ENCODE measurements around the gene ZNF385B. TPM values are rescaled to one million over a fixed set of nuclear protein-coding genes. Genes with fewer than 3 reads are reported as not detected.

Gene ZNF385B
- total and polyA plus RNA-seq, 9 donors, result 3.9 to 17.1 (median 12.5) TPM

DNA sequence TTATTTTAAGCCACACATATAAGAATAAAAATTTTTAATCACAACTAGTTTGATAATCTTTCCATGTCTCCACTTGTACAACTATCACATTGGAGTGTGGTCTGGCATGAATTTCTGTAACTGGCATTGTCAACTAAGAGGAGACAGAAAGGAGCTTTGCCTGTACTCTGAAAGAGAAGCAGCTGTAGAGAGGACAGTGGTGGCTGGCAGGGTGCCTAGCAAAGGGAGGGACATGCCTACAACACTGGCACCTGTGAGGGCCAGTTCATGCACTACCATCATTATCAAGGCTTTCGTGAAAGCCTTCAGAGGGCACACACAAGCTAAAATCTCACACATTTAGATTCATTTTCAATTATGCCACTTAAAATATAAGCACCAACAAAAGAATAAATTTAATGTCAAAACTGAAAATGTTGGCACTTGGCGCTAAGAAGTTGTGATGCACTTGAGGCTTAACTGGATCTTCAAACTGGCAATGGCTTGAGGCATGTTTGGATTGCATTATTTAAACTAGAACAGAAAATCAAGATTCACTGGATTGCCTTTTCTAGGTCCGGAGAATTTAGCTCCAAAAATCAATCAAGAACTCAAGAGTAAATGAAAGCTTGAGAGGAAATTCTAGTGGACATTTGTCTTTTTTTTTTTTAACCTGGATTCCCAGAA, 238.6 kb downstream of the ZNF385B start:
- no peak overlapping the region for H3K27ac ChIP-seq (ENCODE audit: low read length)
- no peaks in the 10 kb centered on the region for H3K27me3 ChIP-seq (ENCODE audit: control insufficient read depth, insufficient read depth, low read length)
- WGBS (ENCODE audit: insufficient coverage), result 80% methylated on average over 1 of the region's 3 CpGs
- no peak overlapping the region for H3K4me3 ChIP-seq (ENCODE audit: low read length)
- H3K36me3 ChIP-seq (ENCODE audit: control insufficient read depth, insufficient read depth, low read length), result no peaks in the 10 kb centered on the region
- H3K9me3 ChIP-seq (replicated peaks; ENCODE audit: control insufficient read depth, low read depth, low read length), result no peaks in the 10 kb centered on the region
- H3K4me1 ChIP-seq (ENCODE audit: control insufficient read depth, insufficient read depth, low read length), result no peaks in the 10 kb centered on the region
- DNase-seq, result peak; percentile 24

- no peaks in the 10 kb centered on the region for H3K9me3 ChIP-seq (replicated peaks; ENCODE audit: control insufficient read depth, low read depth, low read length)
- H3K36me3 ChIP-seq (ENCODE audit: control insufficient read depth, insufficient read depth, low read length), result no peaks in the 10 kb centered on the region
- WGBS (ENCODE audit: insufficient coverage), result no CpG with 5 or more reads among the region's 1 CpG
- H3K27me3 ChIP-seq (ENCODE audit: control insufficient read depth, insufficient read depth, low read length), result no peaks in the 10 kb centered on the region
- peak; percentile 18 for DNase-seq
- no peak overlapping the region for H3K27ac ChIP-seq (ENCODE audit: low read length)
- H3K4me3 ChIP-seq (ENCODE audit: low read length), result no peak overlapping the region
- no peaks in the 10 kb centered on the region for H3K4me1 ChIP-seq (ENCODE audit: control insufficient read depth, insufficient read depth, low read length)
Observed at GRCh38 chr2:179622112-179622511, 239.3 kb downstream of the ZNF385B start.

GRCh38 chr2:179619947-179620467, 241.4 kb downstream of the ZNF385B start:
- H3K9me3 ChIP-seq (replicated peaks; ENCODE audit: control insufficient read depth, low read depth, low read length), result no peaks in the 10 kb centered on the region
- H3K27me3 ChIP-seq (ENCODE audit: control insufficient read depth, insufficient read depth, low read length), result no peaks in the 10 kb centered on the region
- WGBS (ENCODE audit: insufficient coverage), result no CpG with 5 or more reads among the region's 1 CpG
- DNase-seq, result no peak
- H3K4me3 ChIP-seq (ENCODE audit: low read length), result no peak overlapping the region
- H3K36me3 ChIP-seq (ENCODE audit: control insufficient read depth, insufficient read depth, low read length), result no peaks in the 10 kb centered on the region
- no peaks in the 10 kb centered on the region for H3K4me1 ChIP-seq (ENCODE audit: control insufficient read depth, insufficient read depth, low read length)
- no peak overlapping the region for H3K27ac ChIP-seq (ENCODE audit: low read length)

GRCh38 chr2:179614121-179614520, 247.3 kb downstream of the ZNF385B start:
- no peak for DNase-seq
- WGBS (ENCODE audit: insufficient coverage), result no CpG with 5 or more reads among the region's 3 CpGs
- Histone ChIP-seq H3K36me3 (ENCODE audit: control insufficient read depth, insufficient read depth, low read length) (no peaks in the 10 kb centered on the region), H3K9me3 (replicated peaks; ENCODE audit: control insufficient read depth, low read depth, low read length) (no peaks in the 10 kb centered on the region), H3K27me3 (ENCODE audit: control insufficient read depth, insufficient read depth, low read length) (no peaks in the 10 kb centered on the region), H3K4me3 (ENCODE audit: low read length) (no peak overlapping the region), H3K27ac (ENCODE audit: low read length) (no peak overlapping the region), H3K4me1 (ENCODE audit: control insufficient read depth, insufficient read depth, low read length) (peaks cover 2% of the 10 kb centered on the region)

GRCh38 chr2:179613701-179614100, 247.7 kb downstream of the ZNF385B start:
- WGBS (ENCODE audit: insufficient coverage), result no CpG with 5 or more reads among the region's 4 CpGs
- H3K36me3 ChIP-seq (ENCODE audit: control insufficient read depth, insufficient read depth, low read length), result no peaks in the 10 kb centered on the region
- H3K4me1 ChIP-seq (ENCODE audit: control insufficient read depth, insufficient read depth, low read length), result peaks cover 2% of the 10 kb centered on the region
- no peaks in the 10 kb centered on the region for H3K9me3 ChIP-seq (replicated peaks; ENCODE audit: control insufficient read depth, low read depth, low read length)
- H3K27me3 ChIP-seq (ENCODE audit: control insufficient read depth, insufficient read depth, low read length), result no peaks in the 10 kb centered on the region
- no peak overlapping the region for H3K27ac ChIP-seq (ENCODE audit: low read length)
- no peak overlapping the region for H3K4me3 ChIP-seq (ENCODE audit: low read length)
- no peak for DNase-seq

DNA sequence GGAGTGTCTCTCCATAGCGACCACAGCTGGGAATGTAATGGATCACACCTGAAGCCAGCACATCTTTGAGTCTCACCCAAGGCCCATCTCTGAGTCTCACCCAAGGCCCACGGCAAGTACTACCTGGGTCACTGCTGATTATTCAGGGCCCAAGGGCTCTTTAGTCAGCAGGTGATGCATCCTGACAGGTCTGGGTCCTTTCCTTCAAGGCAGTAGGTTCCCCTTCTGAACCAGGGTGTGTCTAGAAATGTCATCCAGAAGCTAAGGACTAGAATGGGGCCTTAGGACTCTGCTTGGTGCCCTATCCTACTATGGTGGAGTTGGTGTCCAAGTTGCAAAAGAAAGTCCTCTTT, 248.1 kb downstream of the ZNF385B start:
- Histone ChIP-seq H3K9me3 (replicated peaks; ENCODE audit: control insufficient read depth, low read depth, low read length) (no peaks in the 10 kb centered on the region), H3K27ac (ENCODE audit: low read length) (no peak overlapping the region), H3K4me3 (ENCODE audit: low read length) (no peak overlapping the region), H3K36me3 (ENCODE audit: control insufficient read depth, insufficient read depth, low read length) (no peaks in the 10 kb centered on the region), H3K27me3 (ENCODE audit: control insufficient read depth, insufficient read depth, low read length) (no peaks in the 10 kb centered on the region), H3K4me1 (ENCODE audit: control insufficient read depth, insufficient read depth, low read length) (peaks cover 2% of the 10 kb centered on the region)
- no peak for DNase-seq
- 92% methylated on average over 2 of the region's 2 CpGs for WGBS (ENCODE audit: insufficient coverage)

GRCh38 chr2:179612591-179613298, 248.7 kb downstream of the ZNF385B start:
- Histone ChIP-seq H3K27ac (ENCODE audit: low read length) (no peak overlapping the region), H3K9me3 (replicated peaks; ENCODE audit: control insufficient read depth, low read depth, low read length) (no peaks in the 10 kb centered on the region), H3K4me1 (ENCODE audit: control insufficient read depth, insufficient read depth, low read length) (peaks cover 2% of the 10 kb centered on the region), H3K4me3 (ENCODE audit: low read length) (no peak overlapping the region), H3K36me3 (ENCODE audit: control insufficient read depth, insufficient read depth, low read length) (no peaks in the 10 kb centered on the region), H3K27me3 (ENCODE audit: control insufficient read depth, insufficient read depth, low read length) (no peaks in the 10 kb centered on the region)
- no peak for DNase-seq
- 98% methylated on average over 5 of the region's 7 CpGs for WGBS (ENCODE audit: insufficient coverage)

DNA sequence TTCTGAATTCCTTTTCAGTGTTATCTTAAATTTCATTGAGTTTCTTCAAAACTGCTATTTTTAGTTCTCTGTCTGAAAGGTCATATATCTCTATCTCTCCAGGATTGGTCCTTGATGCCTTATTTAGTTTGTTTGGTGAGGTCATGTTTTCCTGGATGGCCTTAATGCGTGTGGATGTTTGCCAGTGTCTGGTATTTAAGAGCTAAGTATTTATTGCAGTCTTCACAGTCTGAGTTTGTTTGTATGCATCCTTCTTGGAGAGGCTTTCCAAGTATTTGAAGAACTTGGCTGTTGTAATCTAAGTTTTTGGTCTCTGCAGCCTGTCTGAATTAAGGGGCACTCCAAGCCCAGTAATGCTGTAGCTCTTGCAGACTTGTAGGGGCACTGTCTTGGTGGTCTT, 249.3 kb downstream of the ZNF385B start:
- H3K9me3 ChIP-seq (replicated peaks; ENCODE audit: control insufficient read depth, low read depth, low read length), result no peaks in the 10 kb centered on the region
- H3K27me3 ChIP-seq (ENCODE audit: control insufficient read depth, insufficient read depth, low read length), result no peaks in the 10 kb centered on the region
- H3K27ac ChIP-seq (ENCODE audit: low read length), result no peak overlapping the region
- H3K36me3 ChIP-seq (ENCODE audit: control insufficient read depth, insufficient read depth, low read length), result no peaks in the 10 kb centered on the region
- H3K4me3 ChIP-seq (ENCODE audit: low read length), result no peak overlapping the region
- peaks cover 2% of the 10 kb centered on the region for H3K4me1 ChIP-seq (ENCODE audit: control insufficient read depth, insufficient read depth, low read length)
- peak; percentile 14 for DNase-seq
- WGBS (ENCODE audit: insufficient coverage), result no CpG with 5 or more reads among the region's 1 CpG

DNA sequence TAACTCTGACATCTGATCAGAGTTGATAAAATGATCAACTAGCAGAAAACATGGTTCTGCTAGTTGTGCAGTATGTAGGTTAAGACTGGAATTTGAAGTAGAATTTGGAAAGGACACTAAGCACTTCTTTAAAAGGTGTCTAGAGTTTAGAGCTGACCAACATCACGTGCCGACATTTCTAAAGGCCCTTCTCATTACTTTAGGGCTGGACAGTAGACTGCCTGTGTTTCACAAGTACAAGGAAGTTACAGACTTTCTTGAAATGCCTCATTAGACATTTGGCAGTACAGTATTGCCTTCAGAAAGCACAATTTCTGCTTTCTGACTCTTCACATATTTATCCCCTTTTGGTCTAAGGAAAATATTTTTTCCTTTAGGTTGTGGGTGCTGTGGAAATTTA, 255.3 kb downstream of the ZNF385B start:
- Histone ChIP-seq H3K36me3 (ENCODE audit: control insufficient read depth, insufficient read depth, low read length) (no peaks in the 10 kb centered on the region), H3K4me1 (ENCODE audit: control insufficient read depth, insufficient read depth, low read length) (no peaks in the 10 kb centered on the region), H3K9me3 (replicated peaks; ENCODE audit: control insufficient read depth, low read depth, low read length) (no peaks in the 10 kb centered on the region), H3K27ac (ENCODE audit: low read length) (no peak overlapping the region), H3K27me3 (ENCODE audit: control insufficient read depth, insufficient read depth, low read length) (no peaks in the 10 kb centered on the region), H3K4me3 (ENCODE audit: low read length) (no peak overlapping the region)
- no CpG with 5 or more reads among the region's 2 CpGs for WGBS (ENCODE audit: insufficient coverage)
- DNase-seq, result no peak

GRCh38 chr2:179605341-179605740, 256.1 kb downstream of the ZNF385B start:
- Histone ChIP-seq H3K27me3 (ENCODE audit: control insufficient read depth, insufficient read depth, low read length) (no peaks in the 10 kb centered on the region), H3K36me3 (ENCODE audit: control insufficient read depth, insufficient read depth, low read length) (no peaks in the 10 kb centered on the region), H3K27ac (ENCODE audit: low read length) (no peak overlapping the region), H3K9me3 (replicated peaks; ENCODE audit: control insufficient read depth, low read depth, low read length) (no peaks in the 10 kb centered on the region), H3K4me1 (ENCODE audit: control insufficient read depth, insufficient read depth, low read length) (no peaks in the 10 kb centered on the region), H3K4me3 (ENCODE audit: low read length) (no peak overlapping the region)
- no peak for DNase-seq
- WGBS (ENCODE audit: insufficient coverage), result no CpG with 5 or more reads among the region's 2 CpGs

Measured in muscle of leg (tissue), 11 donors.